Ovary (tissue), 3 donors: Measurements from ENCODE around the gene SH3GL2.

Experiments used
- CTCF ChIP-seq, 3 donors: fragments of 450-650 bp in 2 of 3; fragments of 200-600 bp in 1 of 3; IDR thresholded peaks; one replicate each; pipeline versions ENCODE4 v1.5.1 to v1.8.0; 2016 to 2022; ENCODE audit warnings: antibody characterized with exemption in 3 of 3, mild to moderate bottlenecking in 1 of 3
- POLR2A ChIP-seq: fragments of 450-650 bp; IDR thresholded peaks from one replicate; pipeline ENCODE4 v1.6.1; 2017; ENCODE audit warnings: antibody characterized with exemption, mild to moderate bottlenecking, moderate library complexity
- donor health status: DM: no; HTN: no; CAD: no.

GRCh38 chr9:17730899-17731298 is 152.0 kb downstream of the SH3GL2 start:
- no peak for TF ChIP-seq POLR2A
- no peak for TF ChIP-seq CTCF (IDR thresholded peaks at IDR 0.05)
